ENCODE measurements around the gene AQP6.

The AQP6 gene

GRCh38 chr12:49972641-49973360, at the start of gene AQP6:
Gene AQP6 (plus strand): TSS chr12:49972947. CDS start chr12:49973174, 227 bp downstream.
- no peak for DNase-seq (ENCODE audit: low read depth)

- no peak for DNase-seq (ENCODE audit: low read depth)
These were observed 49.6 kb upstream of the AQP6 start for GRCh38 chr12:49923035-49923644.

GRCh38 chr12:49923880-49924556, 48.7 kb upstream of the AQP6 start:
- no peak for DNase-seq (ENCODE audit: low read depth)

- no peak for DNase-seq (ENCODE audit: low read depth)
These were observed 48.0 kb upstream of the AQP6 start for GRCh38 chr12:49924628-49925246.

- DNase-seq (ENCODE audit: low read depth): no peak
These were observed 47.1 kb upstream of the AQP6 start for GRCh38 chr12:49925433-49926204.

- DNase-seq (ENCODE audit: low read depth): no peak
These were observed 44.3 kb upstream of the AQP6 start for GRCh38 chr12:49928471-49928870.

GRCh38 chr12:49929581-49929980, 43.2 kb upstream of the AQP6 start:
- DNase-seq (ENCODE audit: low read depth): no peak

GRCh38 chr12:49930515-49931288, 42.0 kb upstream of the AQP6 start:
- DNase-seq (ENCODE audit: low read depth): peak; percentile 70

GRCh38 chr12:49932023-49932422, 40.7 kb upstream of the AQP6 start:
- DNase-seq (ENCODE audit: low read depth): no peak

- no peak for DNase-seq (ENCODE audit: low read depth)
These were observed 40.1 kb upstream of the AQP6 start for GRCh38 chr12:49932533-49933130.

- peak; percentile 52 for DNase-seq (ENCODE audit: low read depth)
These were observed 39.0 kb upstream of the AQP6 start for GRCh38 chr12:49933796-49934195.

GRCh38 chr12:49934505-49934904, 38.2 kb upstream of the AQP6 start:
- DNase-seq (ENCODE audit: low read depth): no peak

GRCh38 chr12:49936925-49937324, 35.8 kb upstream of the AQP6 start:
- DNase-seq (ENCODE audit: low read depth): no peak

- no peak for DNase-seq (ENCODE audit: low read depth)
These were observed 35.0 kb upstream of the AQP6 start for GRCh38 chr12:49937639-49938300.

GRCh38 chr12:49939307-49939706, 33.4 kb upstream of the AQP6 start:
- DNase-seq (ENCODE audit: low read depth): no peak

- no peak for DNase-seq (ENCODE audit: low read depth)
These were observed 33.0 kb upstream of the AQP6 start for GRCh38 chr12:49939707-49940106.

- no peak for DNase-seq (ENCODE audit: low read depth)
These were observed 30.9 kb upstream of the AQP6 start for GRCh38 chr12:49941556-49942511.

- no peak for DNase-seq (ENCODE audit: low read depth)
These were observed 30.2 kb upstream of the AQP6 start for GRCh38 chr12:49942512-49942893.
